Smooth muscle cell of the brain vasculature (primary cell): ENCODE data around the gene SOX10.

Experiments used
- DNase-seq: peaks from one replicate; pipeline ENCODE4 v3.0.0-alpha.2; 2012; ENCODE audit warnings: low read depth, low spot score

The SOX10 gene

DNA sequence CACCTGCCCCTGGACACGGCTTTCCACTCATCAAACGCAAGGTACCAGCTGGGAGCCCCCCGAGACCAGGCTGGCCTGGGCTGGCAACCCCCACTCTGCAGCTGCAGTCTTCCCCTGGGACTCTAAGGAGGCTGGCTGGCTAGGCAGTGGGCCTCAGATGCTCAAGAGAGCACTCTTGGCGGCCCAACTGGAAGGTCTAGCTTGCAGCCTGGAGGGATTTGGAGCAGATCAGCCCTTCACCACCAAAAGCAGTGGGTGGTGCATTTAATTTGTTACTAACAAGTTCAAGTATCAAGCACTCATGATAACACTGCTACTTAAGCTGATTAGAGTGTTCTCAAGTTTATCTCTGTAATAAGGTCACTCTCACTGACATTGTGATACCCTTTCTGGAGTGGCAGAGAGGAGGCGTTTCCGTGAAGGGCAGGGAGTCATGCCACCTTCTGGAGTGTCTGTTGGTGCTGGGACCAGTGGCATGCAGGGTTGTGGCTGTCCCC, 52.4 kb downstream of the SOX10 start:
- DNase-seq: no peak

- DNase-seq: no peak
These were observed 53.4 kb downstream of the SOX10 start for GRCh38 chr22:37930952-37931440.

GRCh38 chr22:37930270-37930951, 53.9 kb downstream of the SOX10 start:
- DNase-seq: no peak

- no peak for DNase-seq
These were observed 55.0 kb downstream of the SOX10 start for GRCh38 chr22:37929390-37929789.

DNA sequence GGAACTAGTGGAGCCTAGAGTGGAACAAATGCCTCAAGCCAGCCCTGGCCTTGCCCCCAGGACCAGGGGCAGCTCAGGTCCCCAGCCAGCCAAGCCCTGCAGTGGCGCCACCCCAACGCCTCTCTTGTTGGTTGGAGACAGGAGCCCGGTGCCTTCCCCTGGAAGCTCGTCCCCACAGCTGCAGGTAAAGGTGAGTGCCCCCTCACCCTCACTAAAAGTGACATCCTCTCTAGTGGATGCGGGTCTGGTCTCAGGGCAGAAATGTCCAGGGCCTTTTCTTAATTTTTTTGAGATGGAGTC, 56.8 kb downstream of the SOX10 start:
- DNase-seq: no peak

DNA sequence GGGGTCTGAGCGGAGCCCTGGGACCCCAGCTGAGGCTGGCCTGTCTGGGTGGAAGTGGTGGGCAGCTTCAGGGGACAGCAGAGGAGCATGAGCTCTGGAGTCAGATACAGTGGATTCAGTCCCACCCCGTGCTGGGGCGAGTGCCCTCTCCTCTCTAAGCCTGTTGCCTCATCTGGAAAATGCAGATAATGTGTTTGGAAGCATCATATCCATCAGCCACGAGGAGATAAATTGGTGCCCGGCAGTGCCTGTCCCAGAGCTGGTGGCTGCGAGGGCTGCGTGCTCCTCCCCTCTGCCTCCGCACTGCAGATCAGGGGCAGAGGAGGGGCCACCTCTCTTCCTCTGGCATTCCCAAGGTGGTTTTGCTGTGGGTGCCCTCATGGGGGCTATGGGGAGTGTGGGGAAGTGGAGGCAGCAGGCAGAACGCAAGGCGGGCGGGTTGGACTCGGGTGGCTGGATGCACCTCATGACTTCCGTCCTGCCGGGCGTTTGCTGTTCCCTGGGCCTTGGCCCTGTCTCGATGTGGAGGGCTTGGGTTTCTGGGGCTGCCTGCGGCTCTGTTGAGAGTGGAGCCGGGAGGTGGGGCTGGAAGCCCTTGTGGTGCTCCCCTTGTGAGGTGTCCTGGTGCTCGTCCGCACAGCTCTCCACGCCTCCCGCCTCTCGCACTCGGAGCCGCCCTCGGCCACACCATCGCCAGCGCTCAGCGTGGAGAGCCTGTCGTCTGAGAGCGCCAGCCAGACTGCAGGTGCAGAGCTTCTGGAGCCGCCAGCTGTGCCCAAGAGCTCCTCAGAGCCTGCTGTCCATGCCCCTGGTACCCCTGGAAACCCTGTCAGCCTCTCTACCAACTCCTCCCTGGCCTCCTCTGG, 57.4 kb downstream of the SOX10 start:
- DNase-seq: no peak

- no peak for DNase-seq
These were observed 58.0 kb downstream of the SOX10 start for GRCh38 chr22:37926358-37926757.

DNA sequence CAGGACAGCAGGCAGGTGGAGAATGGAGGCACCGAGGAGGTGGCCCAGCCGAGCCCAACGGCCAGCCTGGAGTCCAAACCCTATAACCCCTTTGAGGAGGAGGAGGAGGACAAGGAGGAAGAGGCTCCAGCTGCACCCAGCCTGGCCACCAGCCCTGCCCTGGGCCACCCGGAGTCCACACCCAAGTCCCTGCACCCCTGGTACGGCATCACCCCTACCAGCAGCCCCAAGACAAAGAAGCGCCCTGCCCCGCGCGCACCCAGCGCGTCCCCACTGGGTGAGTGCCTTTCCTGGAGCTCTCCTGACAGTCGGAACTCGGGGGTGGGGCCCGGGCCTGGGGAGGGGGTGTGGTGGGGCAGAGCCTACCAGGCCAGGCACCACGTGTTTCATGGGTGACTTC, 58.6 kb downstream of the SOX10 start:
- no peak for DNase-seq

DNA sequence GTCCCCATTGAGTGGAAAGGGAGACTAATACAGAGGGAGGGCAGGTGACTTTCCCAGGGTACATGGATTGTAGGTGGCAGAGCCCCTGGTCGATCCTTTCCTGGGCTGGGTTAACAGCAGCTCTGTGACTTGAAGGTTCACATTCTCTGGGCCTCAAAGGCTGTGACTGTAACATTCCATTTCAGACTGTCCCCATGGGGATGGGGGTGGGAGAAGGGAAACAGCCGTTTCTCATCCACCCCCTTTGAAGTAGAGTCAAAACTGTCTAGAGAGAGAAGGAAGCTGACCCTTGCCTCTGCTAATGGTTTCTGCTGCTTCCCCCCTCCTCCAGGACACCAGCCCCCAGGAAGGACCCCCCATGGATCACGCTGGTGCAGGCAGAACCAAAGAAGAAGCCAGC, 59.0 kb downstream of the SOX10 start:
- DNase-seq: no peak

DNA sequence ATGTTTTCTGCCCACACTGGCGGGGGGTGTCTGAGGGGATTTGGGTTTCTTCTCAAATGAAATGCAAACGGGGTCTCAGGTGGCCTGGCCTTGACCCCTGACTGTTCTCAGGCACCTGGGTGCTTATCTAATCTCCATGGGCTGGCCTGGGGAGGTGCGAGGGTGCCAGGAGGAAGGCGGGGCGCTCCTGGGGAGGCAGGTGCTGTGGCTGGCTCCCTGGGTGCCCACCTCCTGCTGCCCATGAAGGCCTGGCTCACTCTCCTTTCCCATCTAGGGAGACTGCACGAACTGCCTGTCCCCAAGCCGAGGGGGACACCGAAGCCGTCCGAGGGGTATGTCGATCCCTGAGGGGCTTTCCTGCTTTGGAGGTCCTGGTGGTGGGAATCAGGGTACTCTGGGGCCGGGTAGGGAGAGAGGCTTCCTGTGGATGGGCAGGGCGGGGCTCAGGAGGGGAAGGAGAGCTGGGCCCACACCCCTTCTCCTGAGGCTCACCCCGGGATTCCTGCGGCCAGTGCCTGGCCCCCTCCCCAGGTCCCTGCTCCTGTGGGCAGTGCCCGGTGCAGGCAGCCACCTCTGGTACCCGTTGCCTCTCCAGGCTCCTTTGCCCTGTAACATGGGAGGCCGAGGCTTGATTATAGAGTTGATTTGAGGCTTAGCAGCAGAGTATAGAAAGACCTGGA, 59.8 kb downstream of the SOX10 start:
- DNase-seq: no peak

GRCh38 chr22:37923927-37924326, 60.4 kb downstream of the SOX10 start:
- DNase-seq: no peak
